A549 (cell line): ENCODE measurements around the gene GHR.

Source experiments
- CHD2 ChIP-seq: fragments of 150-350 bp; IDR thresholded peaks from 2 replicates; pipeline ENCODE4 v1.6.1; 2014; ENCODE audit warnings: low read length; ENCODE audit not compliant: partially characterized antibody
- E2F6 ChIP-seq: IDR thresholded peaks from 2 replicates; pipeline ENCODE4 v1.6.1; 2012; ENCODE audit warnings: low read depth, borderline replicate concordance
- ELK1 ChIP-seq: fragments of 150-350 bp; IDR thresholded peaks from 2 replicates; pipeline ENCODE4 v1.6.1; 2014; ENCODE audit warnings: low read depth, mild to moderate bottlenecking, low read length
- KDM1A ChIP-seq: fragments of 200-600 bp; sonication (generic); IDR thresholded peaks from 2 replicates; pipeline ENCODE4 v1.6.1; 2016; ENCODE audit warnings: low read depth, mild to moderate bottlenecking
- REST ChIP-seq: fragments of 200-600 bp; sonication (generic); IDR thresholded peaks from 2 replicates; pipeline ENCODE4 v1.6.1; 2016; ENCODE audit warnings: antibody characterized with exemption, mild to moderate bottlenecking, moderate library complexity
- RNF2 ChIP-seq: fragments of 200-600 bp; sonication (generic); IDR thresholded peaks from 2 replicates; pipeline ENCODE4 v1.6.1; 2016; ENCODE audit warnings: low read depth, mild to moderate bottlenecking, antibody characterized with exemption, moderate library complexity, borderline replicate concordance

- TF ChIP-seq REST (no peak), RNF2 (no peak), KDM1A (no peak), ELK1 (no peak), E2F6 (no peak), CHD2 (no peak)
These were observed 22.8 kb upstream of the GHR start for GRCh38 chr5:42400474-42400873.
